DND-41 (cell line): ENCODE results near the gene KRTAP4-5.

Experiments used
- EZH2 ChIP-seq: IDR thresholded peaks from 3 replicates; pipeline ENCODE4 v1.6.1; 2012; ENCODE audit warnings: borderline replicate concordance, low read depth, mild to moderate bottlenecking, moderate library complexity, low read length, inconsistent platforms; ENCODE audit not compliant: severe bottlenecking
- TF ChIP-seq, protein P1 (sequence below): IDR thresholded peaks from 2 replicates; pipeline ENCODE4 v1.5.1; 2012; ENCODE audit warnings: borderline replicate concordance, low read length, moderate library complexity, mild to moderate bottlenecking; ENCODE audit not compliant: poor library complexity, severe bottlenecking; ENCODE audit errors: extremely low read depth

DNA sequence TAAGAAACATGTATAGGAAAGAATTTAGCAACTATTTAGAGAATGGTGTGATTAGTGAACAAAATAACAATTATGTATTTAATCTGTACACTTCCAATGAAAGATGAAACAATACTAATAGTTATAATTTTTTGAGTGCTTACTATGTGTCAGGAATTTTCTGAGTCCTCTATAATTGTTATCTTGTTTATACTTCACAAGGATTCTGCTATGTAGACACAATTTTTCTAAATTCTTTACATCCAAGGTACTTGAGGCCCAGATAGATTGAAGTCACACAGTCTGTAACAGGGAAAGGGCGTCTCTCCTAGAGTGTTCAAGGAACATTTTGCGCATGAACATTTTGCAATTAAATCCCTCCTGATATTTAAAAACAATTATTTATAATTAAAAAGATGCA lies 24.6 kb downstream of the KRTAP4-5 start:
- TF ChIP-seq, protein P1, sequence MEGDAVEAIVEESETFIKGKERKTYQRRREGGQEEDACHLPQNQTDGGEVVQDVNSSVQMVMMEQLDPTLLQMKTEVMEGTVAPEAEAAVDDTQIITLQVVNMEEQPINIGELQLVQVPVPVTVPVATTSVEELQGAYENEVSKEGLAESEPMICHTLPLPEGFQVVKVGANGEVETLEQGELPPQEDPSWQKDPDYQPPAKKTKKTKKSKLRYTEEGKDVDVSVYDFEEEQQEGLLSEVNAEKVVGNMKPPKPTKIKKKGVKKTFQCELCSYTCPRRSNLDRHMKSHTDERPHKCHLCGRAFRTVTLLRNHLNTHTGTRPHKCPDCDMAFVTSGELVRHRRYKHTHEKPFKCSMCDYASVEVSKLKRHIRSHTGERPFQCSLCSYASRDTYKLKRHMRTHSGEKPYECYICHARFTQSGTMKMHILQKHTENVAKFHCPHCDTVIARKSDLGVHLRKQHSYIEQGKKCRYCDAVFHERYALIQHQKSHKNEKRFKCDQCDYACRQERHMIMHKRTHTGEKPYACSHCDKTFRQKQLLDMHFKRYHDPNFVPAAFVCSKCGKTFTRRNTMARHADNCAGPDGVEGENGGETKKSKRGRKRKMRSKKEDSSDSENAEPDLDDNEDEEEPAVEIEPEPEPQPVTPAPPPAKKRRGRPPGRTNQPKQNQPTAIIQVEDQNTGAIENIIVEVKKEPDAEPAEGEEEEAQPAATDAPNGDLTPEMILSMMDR: no peak
- TF ChIP-seq EZH2: no peak
